ENCODE measurements around the gene PLXNA2. TPM values are rescaled to one million over a fixed set of nuclear protein-coding genes. Genes with fewer than 3 reads are reported as not detected.

The PLXNA2 gene
- total RNA-seq, 1 experiment from 2014 or later: 17.7 TPM

GRCh38 chr1:207973898-207974568, 270.2 kb downstream of the PLXNA2 start:
- no peak for DNase-seq (ENCODE audit: low read depth)

- DNase-seq (ENCODE audit: low read depth): no peak
These were observed 271.8 kb downstream of the PLXNA2 start for GRCh38 chr1:207972337-207972736.

Measured in LHCN-M2 (cell line).